Gastroesophageal sphincter (tissue), 4 donors: Measurements from ENCODE around the gene UBXN4. TPM values are rescaled to one million over a fixed set of nuclear protein-coding genes. Genes with fewer than 3 reads are reported as not detected.

Experiments used
- ATAC-seq: fragments of 150-250 bp; one replicate; pipeline ENCODE4 v1.9.1; 2016; ENCODE audit warnings: mild to moderate bottlenecking, moderate library complexity
- H3K27ac ChIP-seq, 4 donors: fragments of 200-600 bp; sonication (generic) in 3 of 4; 1 replicate in 3 of 4; 2 replicates in 1 of 4; pipeline ENCODE4 v1.5.1; 2016 to 2019
- H3K27me3 ChIP-seq: fragments of 200-600 bp; sonication (generic); one replicate; pipeline ENCODE4 v1.5.1; 2019
- H3K36me3 ChIP-seq, 2 donors: fragments of 200-600 bp; sonication (generic); one replicate each; pipeline ENCODE4 v1.5.1; 2019; ENCODE audit warnings: control low read depth in 1 of 2
- H3K4me1 ChIP-seq, 3 donors: fragments of 200-600 bp; sonication (generic); 1 replicate in 2 of 3; 2 replicates in 1 of 3; pipeline ENCODE4 v1.5.1; 2016 to 2019; ENCODE audit warnings: control low read depth in 2 of 3
- H3K4me3 ChIP-seq, 2 donors: fragments of 200-600 bp; sonication (generic); one replicate each; pipeline ENCODE4 v1.5.1; 2019; ENCODE audit warnings: mild to moderate bottlenecking in 1 of 2, moderate library complexity in 1 of 2
- H3K9me3 ChIP-seq, 3 donors: fragments of 200-600 bp; sonication (generic); one replicate each; pipeline ENCODE4 v1.5.1; 2017 to 2019; ENCODE audit warnings: control low read depth in 2 of 3
- CTCF ChIP-seq, 4 experiments: fragments of 200-600 bp in 2 of 4; fragments of 450-650 bp in 2 of 4; sonication (generic) in 1 of 4; IDR thresholded peaks; one replicate each; pipeline ENCODE4 v1.5.1; 2017 to 2019; ENCODE audit warnings: antibody characterized with exemption in 4 of 4, mild to moderate bottlenecking in 2 of 4, moderate library complexity in 2 of 4
- EP300 ChIP-seq: sonication (generic); formaldehyde crosslinking; IDR thresholded peaks from one replicate; pipeline ENCODE4 v1.6.1; 2017; ENCODE audit warnings: antibody characterized with exemption, mild to moderate bottlenecking
- POLR2A ChIP-seq, 2 donors: fragments of 450-650 bp; IDR thresholded peaks; one replicate each; pipeline ENCODE4 v1.6.1; 2017; ENCODE audit warnings: antibody characterized with exemption in 2 of 2, mild to moderate bottlenecking in 2 of 2, moderate library complexity in 1 of 2
- POLR2AphosphoS5 ChIP-seq: sonication (generic); formaldehyde crosslinking; IDR thresholded peaks from one replicate; pipeline ENCODE4 v1.6.1; 2017; ENCODE audit warnings: antibody characterized with exemption
- WGBS, 2 donors: methylation state at CpG; one replicate each; pipeline ENCODE4 v1.1.5; 2018; ENCODE audit warnings: low coverage in 1 of 2; 5-methylcytosine and 5-hydroxymethylcytosine counted together
- total RNA-seq, 4 donors: library from RNA; depleted of rRNA; stranded (reverse); fragments of >200 nt; gene quantifications; one replicate each; pipeline ENCODE4 v1.1.0, GENCODE V29; 2016

Gene UBXN4
- total RNA-seq = 10 to 100 TPM; 41.0 to 75.6 (median 59.9) TPM

- TF ChIP-seq CTCF (IDR thresholded peaks at IDR 0.05) (peak in 3 of 4 experiments; percentile 18 to 43 (median 31)), EP300 (no peak), POLR2A (IDR thresholded peaks at IDR 0.05) (peak; percentile 89 to 90), POLR2AphosphoS5 (peak; percentile 93)
- peak within 1 kb of the TSS; percentile 76 to 96 for H3K4me3 ChIP-seq
- H3K27ac ChIP-seq = peak within 1 kb of the TSS; percentile 96 to 100 (median 99)
- H3K27me3 ChIP-seq = no peaks in the 10 kb centered on the region
- H3K4me1 ChIP-seq = peaks cover 0 to 39% (median 6%) of the 10 kb centered on the region in 3 donors
- WGBS, 2 donors = 2 to 20% methylated on average over 1 to 16 of the region's 93 CpGs
- no peaks in the 10 kb centered on the region for H3K9me3 ChIP-seq
- H3K36me3 ChIP-seq = no peaks in the 10 kb centered on the region
- ATAC-seq = peak; percentile 99
These were observed at the start of gene UBXN4 for GRCh38 chr2:135741395-135742324. TSS of gene UBXN4 (plus strand) at chr2:135741855. CDS start at chr2:135741930, 75 bp downstream.

- H3K27ac ChIP-seq = no peak overlapping the region
- WGBS, 2 donors = 60 to 85% methylated on average over 2 of the region's 2 CpGs
- H3K36me3 ChIP-seq = peaks cover 0 to 9% of the 10 kb centered on the region in 2 donors
- no peaks in the 10 kb centered on the region for H3K27me3 ChIP-seq
- H3K4me3 ChIP-seq = no peak overlapping the region
- H3K4me1 ChIP-seq = no peaks in the 10 kb centered on the region
- TF ChIP-seq EP300 = no peak
- no peak for TF ChIP-seq POLR2AphosphoS5
- TF ChIP-seq POLR2A (IDR thresholded peaks at IDR 0.05) = no peak
- TF ChIP-seq CTCF (IDR thresholded peaks at IDR 0.05) = no peak
- no peaks in the 10 kb centered on the region for H3K9me3 ChIP-seq
- ATAC-seq = no peak
These were observed 46.9 kb upstream of the UBXN4 start for GRCh38 chr2:135694711-135695110.

GRCh38 chr2:135698838-135699237, 42.8 kb upstream of the UBXN4 start:
- ATAC-seq = no peak
- Histone ChIP-seq H3K27me3 (no peaks in the 10 kb centered on the region), H3K27ac (no peak overlapping the region), H3K36me3 (peaks cover 0 to 9% of the 10 kb centered on the region in 2 donors), H3K9me3 (no peaks in the 10 kb centered on the region), H3K4me1 (no peaks in the 10 kb centered on the region), H3K4me3 (no peak overlapping the region)
- 68 to 100% methylated on average over 1 to 2 of the region's 2 CpGs for WGBS, 2 donors
- TF ChIP-seq POLR2A (IDR thresholded peaks at IDR 0.05) (no peak), CTCF (IDR thresholded peaks at IDR 0.05) (no peak), EP300 (no peak), POLR2AphosphoS5 (no peak)

- peaks cover 0 to under 1% of the 10 kb centered on the region in 2 donors for H3K36me3 ChIP-seq
- H3K9me3 ChIP-seq = no peaks in the 10 kb centered on the region
- H3K27me3 ChIP-seq = no peaks in the 10 kb centered on the region
- no peak overlapping the region for H3K4me3 ChIP-seq
- WGBS, 2 donors = 70 to 94% methylated on average over 2 of the region's 2 CpGs
- ATAC-seq = no peak
- H3K4me1 ChIP-seq = no peaks in the 10 kb centered on the region
- no peak overlapping the region for H3K27ac ChIP-seq
- TF ChIP-seq POLR2A (IDR thresholded peaks at IDR 0.05) = no peak
- no peak for TF ChIP-seq EP300
- TF ChIP-seq POLR2AphosphoS5 = no peak
- no peak for TF ChIP-seq CTCF (IDR thresholded peaks at IDR 0.05)
These were observed 40.2 kb upstream of the UBXN4 start for GRCh38 chr2:135701442-135701841.
